GM18873 (cell line): ENCODE data around the gene WWOX.
"Not testable (repeated sequence)": the region's sequence is repeated elsewhere in the genome, so short reads cannot be mapped to it uniquely, and the experiment has no call there.

ENCODE experiments used
- ATAC-seq: cut with Tn5 transposase; IDR thresholded peaks from one replicate; pipeline ENCODE4 v1.9.1; 2021; ENCODE audit warnings: mild to moderate bottlenecking, moderate library complexity, moderate number of reproducible peaks; ENCODE audit not compliant: unreplicated experiment, low FRiP score

The WWOX gene

GRCh38 chr16:78505544-78506366 lies 406.3 kb downstream of the WWOX start:
- ATAC-seq = no peak

- ATAC-seq = no peak
Observed at GRCh38 chr16:78506367-78507193, 407.1 kb downstream of the WWOX start.

GRCh38 chr16:78507576-78507975 lies 408.1 kb downstream of the WWOX start:
- no peak for ATAC-seq

GRCh38 chr16:78509965-78510364 lies 410.5 kb downstream of the WWOX start:
- no peak for ATAC-seq

- ATAC-seq = no peak
Observed at GRCh38 chr16:78510496-78510895, 411.0 kb downstream of the WWOX start.

GRCh38 chr16:78513838-78514237 lies 414.4 kb downstream of the WWOX start:
- ATAC-seq = no peak

- ATAC-seq = not testable (repeated sequence)
Observed at GRCh38 chr16:78514888-78515287, 415.4 kb downstream of the WWOX start.

GRCh38 chr16:78515421-78515820 lies 416.0 kb downstream of the WWOX start:
- no peak for ATAC-seq

GRCh38 chr16:78516006-78516736 lies 416.7 kb downstream of the WWOX start:
- no peak for ATAC-seq

- ATAC-seq = no peak
Observed at GRCh38 chr16:78519896-78520295, 420.4 kb downstream of the WWOX start.

- ATAC-seq = no peak
Observed at GRCh38 chr16:78520470-78520869, 421.0 kb downstream of the WWOX start.

- no peak for ATAC-seq
Observed at GRCh38 chr16:78522327-78522726, 422.9 kb downstream of the WWOX start.

GRCh38 chr16:78523212-78523985 lies 423.9 kb downstream of the WWOX start:
- ATAC-seq = no peak

GRCh38 chr16:78524066-78524595 lies 424.7 kb downstream of the WWOX start:
- no peak for ATAC-seq

- ATAC-seq = no peak
Observed at GRCh38 chr16:78528265-78528664, 428.8 kb downstream of the WWOX start.

GRCh38 chr16:78529881-78530280 lies 430.4 kb downstream of the WWOX start:
- ATAC-seq = no peak

- no peak for ATAC-seq
Observed at GRCh38 chr16:78530283-78530682, 430.8 kb downstream of the WWOX start.

- no peak for ATAC-seq
Observed at GRCh38 chr16:78535098-78535497, 435.6 kb downstream of the WWOX start.

GRCh38 chr16:78537511-78537910 lies 438.1 kb downstream of the WWOX start:
- no peak for ATAC-seq

- ATAC-seq = no peak
Observed at GRCh38 chr16:78538292-78538691, 438.8 kb downstream of the WWOX start.
